GM18520 (cell line): ENCODE data around the gene ZNF808.
"Not testable (repeated sequence)": the region's sequence is repeated elsewhere in the genome, so short reads cannot be mapped to it uniquely, and the experiment has no call there.

Source experiments
- ATAC-seq: cut with Tn5 transposase; IDR thresholded peaks from one replicate; pipeline ENCODE4 v1.9.1; 2021; ENCODE audit not compliant: unreplicated experiment

The ZNF808 gene

DNA sequence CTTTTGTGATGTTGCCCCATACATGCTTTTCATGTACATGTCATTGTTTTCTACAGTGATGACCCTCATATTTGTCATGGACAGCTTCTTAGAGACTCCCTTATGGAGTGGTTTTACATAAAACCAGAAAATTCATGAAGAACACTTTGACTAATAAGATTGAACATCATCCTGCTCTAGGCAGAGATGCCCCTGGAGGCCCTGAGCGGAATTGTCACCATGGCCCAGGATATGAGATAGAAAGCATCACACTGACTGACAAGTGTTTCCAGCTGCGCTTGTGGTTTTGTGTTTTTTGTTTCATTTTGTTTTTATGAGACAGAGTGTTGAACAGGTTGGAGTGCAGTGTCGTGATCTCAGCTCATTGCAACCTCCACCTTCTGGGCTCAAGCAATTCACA lies 64.8 kb downstream of the ZNF808 start:
- ATAC-seq, result no peak

DNA sequence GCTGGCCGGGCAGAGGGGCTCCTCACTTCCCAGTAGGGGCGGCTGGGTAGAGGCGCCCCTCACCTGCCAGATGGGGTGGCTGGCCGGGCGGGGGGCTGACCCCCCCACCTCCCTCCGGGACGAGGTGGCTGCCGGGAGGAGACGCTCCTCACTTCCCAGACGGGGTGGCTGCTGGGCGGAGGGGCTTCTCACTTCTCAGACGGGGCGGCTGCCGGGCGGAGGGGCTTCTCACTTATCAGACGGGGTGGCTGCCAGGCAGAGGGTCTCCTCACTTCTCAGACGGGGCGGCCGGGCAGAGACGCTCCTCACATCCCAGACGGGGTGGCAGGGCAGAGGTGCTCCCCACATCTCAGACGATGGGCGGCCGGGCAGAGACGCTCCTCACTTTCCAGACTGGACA lies 66.0 kb downstream of the ZNF808 start:
- ATAC-seq, result not testable (repeated sequence)

DNA sequence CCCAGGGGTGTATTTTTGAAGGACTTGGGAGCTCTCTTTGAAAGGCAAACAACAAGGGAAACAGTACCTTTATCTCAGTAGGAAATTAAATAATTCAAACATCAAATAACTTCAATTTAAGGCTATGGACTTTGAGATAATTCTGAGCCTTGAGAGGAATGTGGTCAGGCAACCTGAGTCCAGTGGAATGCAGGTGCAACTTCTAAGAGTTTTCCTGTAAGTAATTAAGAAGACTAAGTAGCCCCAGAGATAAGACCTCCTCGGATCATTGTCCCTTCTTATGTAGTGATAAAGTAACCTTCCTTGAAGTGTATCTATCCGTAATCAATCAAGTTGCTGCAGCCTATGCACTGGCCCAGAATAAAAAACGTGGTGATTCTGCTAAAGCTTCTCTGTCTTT lies 71.8 kb downstream of the ZNF808 start:
- no peak for ATAC-seq

DNA sequence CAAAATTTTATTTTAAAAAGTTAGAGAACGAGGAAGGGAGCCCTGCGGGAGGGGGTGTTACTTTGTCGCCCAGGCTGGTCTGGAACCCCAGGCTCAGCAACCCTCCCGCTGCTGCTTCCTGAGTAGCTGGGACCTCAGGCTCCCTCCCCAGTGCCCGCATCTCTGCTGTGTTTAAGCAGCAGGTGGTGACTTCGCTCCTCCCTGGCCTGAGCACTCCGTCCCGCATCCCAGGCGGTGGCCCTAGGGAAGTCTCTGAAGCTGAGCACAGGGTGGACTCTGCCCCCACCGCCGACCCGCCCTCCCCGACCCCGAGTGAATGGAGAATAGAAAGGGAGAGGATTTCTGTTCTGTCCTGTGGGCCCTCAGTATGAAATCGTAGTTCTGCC lies 73.2 kb downstream of the ZNF808 start:
- ATAC-seq, result no peak

DNA sequence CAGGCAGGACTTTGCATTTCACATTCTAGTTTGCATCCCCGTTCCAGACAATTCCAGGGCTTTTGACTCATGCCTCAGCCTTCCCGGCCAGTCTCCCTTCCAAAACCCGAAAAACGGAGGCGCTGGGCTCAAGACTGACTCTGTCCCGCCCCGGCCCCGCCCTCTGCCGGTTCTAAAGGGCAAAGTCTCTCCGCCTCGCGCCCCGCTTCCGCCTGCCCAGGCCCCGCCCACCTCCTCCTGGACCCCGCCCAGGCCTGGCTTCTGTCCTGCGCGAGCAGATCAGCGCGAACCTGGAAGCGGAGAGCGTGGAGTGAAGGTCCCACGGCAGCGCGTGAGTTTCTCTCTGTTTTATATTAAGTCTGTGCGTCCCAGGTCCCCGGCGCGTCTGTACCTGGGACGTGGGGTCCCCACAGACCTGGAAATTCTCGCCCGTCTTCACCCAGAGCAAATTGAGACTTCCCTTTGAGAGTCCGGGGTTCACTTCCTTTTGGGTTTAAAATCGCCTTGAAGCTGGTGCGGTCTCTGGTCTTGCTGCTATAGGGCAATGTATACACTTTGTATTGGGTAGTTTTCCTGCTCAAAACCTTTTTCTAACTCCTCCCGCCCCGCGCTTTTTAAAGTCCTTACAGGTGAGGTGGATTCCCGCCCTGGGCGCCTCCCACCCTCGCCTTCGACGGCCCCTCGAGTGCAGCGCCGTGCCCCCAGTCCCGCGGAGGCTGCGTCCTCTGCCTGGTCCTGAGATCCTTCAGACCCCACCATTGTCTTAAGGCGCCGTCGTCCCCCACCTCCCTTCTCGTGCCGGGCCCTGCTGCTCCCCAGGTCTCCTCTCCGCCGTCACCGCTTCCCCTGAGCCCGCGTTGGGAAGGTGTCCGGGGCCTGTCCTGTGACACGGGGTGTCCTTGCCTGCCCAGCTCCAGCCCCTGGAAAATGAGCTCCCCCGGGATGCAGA lies 73.8 kb downstream of the ZNF808 start:
- ATAC-seq, result peak; percentile 83

DNA sequence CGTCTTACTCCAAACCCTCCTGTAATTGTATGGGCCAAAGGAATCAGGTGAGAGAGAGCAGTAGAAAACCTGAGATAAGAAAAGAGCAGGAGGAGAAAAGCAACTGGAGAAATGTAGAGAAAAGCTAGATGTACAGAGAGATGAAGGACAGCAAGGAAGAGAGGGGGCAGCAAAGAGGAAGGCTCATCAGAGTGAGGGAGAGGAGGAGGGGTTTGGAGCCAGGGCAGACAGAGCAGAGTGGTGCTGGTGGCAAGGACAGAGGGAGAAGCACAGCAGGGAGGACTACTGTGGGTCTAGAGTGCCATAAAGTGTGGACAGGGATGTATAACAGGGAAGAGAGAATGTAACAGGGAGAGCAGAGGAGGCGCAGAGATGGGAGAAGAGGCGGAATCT lies 74.5 kb downstream of the ZNF808 start:
- not testable (repeated sequence) for ATAC-seq

DNA sequence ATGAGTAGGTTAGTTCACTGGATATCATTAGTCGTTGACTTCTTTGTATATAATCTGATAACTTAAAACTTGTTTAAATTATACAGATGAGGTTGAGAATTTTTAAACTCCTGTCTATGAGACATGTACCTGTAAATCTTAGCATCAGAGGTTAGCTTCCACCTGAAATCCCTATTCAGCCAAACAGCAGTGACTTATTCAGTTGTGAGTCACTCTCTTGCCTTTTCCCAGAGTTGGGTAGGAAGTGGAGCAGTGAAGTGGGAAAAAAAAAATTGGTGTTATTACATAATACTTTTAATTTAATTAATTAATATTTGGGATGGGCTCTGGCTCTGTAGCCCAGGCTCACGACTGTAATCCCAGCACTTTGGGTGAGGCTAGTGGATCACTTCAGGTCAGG lies 75.5 kb downstream of the ZNF808 start:
- ATAC-seq, result no peak

DNA sequence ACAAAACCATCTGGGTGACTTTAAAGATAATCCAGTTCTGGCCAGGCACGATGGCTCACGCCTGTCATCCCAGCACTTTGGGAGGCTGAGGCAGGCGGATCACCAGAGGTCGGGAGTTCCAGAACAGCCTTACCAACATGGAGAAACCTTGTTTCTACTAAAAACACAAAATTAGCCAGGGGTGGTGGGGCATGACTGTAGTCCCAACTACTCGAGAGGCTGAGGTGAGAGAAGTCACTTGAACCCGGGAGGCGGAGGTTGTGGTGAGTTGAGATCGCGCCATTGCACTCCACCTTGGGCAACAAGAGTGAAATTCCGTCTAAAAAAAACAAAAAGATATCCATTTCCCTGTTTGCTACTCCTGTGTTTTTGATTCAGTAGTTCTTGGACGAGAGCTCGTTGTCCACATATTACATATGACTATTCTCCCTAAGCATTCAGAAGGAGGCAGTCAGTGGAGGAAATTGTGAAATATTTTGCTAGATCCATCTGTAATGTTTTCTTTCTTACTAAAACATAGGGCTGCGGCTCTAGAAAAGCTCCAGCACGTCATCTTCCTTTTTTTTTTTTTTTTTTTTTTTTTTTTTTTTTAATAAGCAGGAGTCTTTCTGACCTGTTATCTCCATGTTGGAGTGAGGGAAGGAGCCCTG lies 76.2 kb downstream of the ZNF808 start:
- no peak for ATAC-seq
